ENCODE data around the gene RGS7.
"Not testable (repeated sequence)": the region's sequence is repeated elsewhere in the genome, so short reads cannot be mapped to it uniquely, and the experiment has no call there.

Gene RGS7

DNA sequence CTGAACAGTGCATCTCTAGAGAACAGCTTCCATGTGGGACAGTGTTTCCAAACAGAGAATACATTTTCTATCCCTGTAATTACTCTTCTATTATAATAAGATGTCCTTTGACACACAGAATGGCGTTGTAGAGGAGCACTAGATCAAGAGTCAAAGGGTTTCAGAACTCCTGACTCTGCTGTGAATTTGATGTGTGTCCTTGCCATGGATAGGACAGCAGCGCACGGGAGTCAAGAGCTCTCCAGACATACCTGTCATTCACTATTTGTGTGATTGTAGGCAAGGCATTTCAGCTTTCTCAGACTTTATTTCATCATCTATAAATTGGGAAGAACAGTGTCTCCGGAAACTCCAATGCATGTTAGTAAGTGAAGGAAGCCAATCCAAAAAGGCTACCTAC lies 176.4 kb downstream of the RGS7 start:
- no peak for DNase-seq (ENCODE audit: low read depth)
- TF ChIP-seq, protein P1, sequence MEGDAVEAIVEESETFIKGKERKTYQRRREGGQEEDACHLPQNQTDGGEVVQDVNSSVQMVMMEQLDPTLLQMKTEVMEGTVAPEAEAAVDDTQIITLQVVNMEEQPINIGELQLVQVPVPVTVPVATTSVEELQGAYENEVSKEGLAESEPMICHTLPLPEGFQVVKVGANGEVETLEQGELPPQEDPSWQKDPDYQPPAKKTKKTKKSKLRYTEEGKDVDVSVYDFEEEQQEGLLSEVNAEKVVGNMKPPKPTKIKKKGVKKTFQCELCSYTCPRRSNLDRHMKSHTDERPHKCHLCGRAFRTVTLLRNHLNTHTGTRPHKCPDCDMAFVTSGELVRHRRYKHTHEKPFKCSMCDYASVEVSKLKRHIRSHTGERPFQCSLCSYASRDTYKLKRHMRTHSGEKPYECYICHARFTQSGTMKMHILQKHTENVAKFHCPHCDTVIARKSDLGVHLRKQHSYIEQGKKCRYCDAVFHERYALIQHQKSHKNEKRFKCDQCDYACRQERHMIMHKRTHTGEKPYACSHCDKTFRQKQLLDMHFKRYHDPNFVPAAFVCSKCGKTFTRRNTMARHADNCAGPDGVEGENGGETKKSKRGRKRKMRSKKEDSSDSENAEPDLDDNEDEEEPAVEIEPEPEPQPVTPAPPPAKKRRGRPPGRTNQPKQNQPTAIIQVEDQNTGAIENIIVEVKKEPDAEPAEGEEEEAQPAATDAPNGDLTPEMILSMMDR (IDR thresholded peaks at IDR 0.05; ENCODE audit: insufficient read depth, low read depth, low read length, missing control alignments) = no peak
- no peak overlapping the region for H3K4me3 ChIP-seq (ENCODE audit: low read depth, low read length)

DNA sequence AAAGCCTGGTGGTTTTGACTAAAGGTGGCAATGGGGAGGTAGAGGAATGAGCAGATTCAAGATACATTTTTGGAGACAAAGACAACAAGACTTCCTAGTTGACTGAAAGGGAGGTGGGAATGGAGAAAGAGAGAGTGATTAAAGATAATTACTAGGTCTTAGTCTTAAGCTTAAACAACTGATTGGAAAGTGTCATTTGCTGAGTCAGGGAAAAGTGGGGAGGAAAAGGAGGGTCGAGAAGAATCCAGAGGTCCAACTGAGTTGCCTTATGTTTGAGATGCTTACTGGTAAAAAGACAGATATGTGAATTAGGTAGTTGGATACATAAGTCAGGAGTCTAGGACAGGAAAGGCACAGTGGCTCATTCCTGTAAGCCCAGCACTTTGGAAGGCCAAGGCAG lies 179.3 kb downstream of the RGS7 start:
- TF ChIP-seq, protein P1 (IDR thresholded peaks at IDR 0.05; ENCODE audit: insufficient read depth, low read depth, low read length, missing control alignments) = no peak
- H3K4me3 ChIP-seq (ENCODE audit: low read depth, low read length) = no peak overlapping the region
- no peak for DNase-seq (ENCODE audit: low read depth)

DNA sequence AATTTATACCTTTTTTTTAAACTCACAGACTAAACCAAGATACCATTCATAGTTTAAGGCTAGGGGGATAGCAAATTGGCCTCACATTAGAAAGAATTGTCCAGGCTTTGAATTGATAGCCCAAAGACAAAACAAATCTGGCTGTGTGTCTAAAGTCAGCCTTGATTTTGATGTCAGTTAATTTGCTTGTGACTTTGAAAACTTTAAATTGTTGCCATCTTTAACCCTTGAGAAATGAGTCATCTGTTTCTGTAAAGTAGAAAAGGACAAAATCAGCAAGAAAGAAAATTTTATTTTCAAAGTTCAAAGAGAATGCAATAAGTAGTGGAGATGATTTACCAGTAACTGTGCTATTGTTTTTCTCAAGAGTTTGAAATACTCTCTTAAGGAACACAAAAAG lies 184.5 kb downstream of the RGS7 start:
- TF ChIP-seq, protein P1 (IDR thresholded peaks at IDR 0.05; ENCODE audit: insufficient read depth, low read depth, low read length, missing control alignments) = no peak
- DNase-seq (ENCODE audit: low read depth) = no peak
- no peak overlapping the region for H3K4me3 ChIP-seq (ENCODE audit: low read depth, low read length)

DNA sequence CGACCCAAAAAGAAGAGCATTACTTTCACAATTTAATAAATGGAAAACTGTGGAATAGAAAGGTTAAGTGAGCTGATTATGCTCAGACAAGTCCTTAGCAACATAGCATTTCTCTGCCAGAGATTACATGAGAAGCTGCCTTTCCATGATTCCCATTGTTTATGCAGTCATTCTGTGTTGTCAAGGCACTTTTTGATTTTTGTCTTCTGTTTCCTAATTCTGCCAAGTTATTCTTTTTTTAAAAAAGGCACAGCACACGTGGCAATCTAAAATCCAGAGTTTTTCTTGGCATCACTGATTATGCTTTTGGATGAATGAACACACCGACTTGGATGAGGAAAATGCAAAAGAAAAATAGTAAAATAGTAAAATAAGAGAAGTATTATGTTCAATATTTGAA lies 185.0 kb downstream of the RGS7 start:
- DNase-seq (ENCODE audit: low read depth) = no peak
- TF ChIP-seq, protein P1 (IDR thresholded peaks at IDR 0.05; ENCODE audit: insufficient read depth, low read depth, low read length, missing control alignments) = no peak
- no peak overlapping the region for H3K4me3 ChIP-seq (ENCODE audit: low read depth, low read length)

DNA sequence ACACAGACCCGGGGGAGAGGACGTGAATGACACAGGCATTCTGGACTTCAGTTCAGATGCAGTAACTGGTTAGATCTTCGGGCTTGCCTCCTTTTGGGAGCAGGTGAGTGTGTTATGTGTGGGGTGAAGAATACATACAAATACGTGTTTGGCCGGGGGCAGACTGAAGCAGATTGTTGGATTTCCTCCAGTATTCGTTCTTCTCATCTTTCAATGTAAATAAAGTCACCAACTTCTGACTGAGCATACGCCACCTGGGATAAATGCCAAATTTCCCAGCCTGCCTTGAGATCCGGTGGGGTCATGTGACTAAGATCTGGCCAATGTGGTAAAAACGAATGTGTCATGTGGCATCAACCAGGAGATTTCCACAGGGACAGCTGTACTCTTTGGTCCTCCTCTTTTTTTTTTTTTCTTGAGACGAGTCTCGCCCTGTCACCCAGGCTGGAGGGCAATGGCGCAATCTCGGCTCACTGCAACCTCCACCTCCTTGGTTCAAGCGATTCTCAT lies 189.8 kb downstream of the RGS7 start:
- TF ChIP-seq, protein P1 (IDR thresholded peaks at IDR 0.05; ENCODE audit: insufficient read depth, low read depth, low read length, missing control alignments) = no peak
- no peak overlapping the region for H3K4me3 ChIP-seq (ENCODE audit: low read depth, low read length)
- no peak for DNase-seq (ENCODE audit: low read depth)

DNA sequence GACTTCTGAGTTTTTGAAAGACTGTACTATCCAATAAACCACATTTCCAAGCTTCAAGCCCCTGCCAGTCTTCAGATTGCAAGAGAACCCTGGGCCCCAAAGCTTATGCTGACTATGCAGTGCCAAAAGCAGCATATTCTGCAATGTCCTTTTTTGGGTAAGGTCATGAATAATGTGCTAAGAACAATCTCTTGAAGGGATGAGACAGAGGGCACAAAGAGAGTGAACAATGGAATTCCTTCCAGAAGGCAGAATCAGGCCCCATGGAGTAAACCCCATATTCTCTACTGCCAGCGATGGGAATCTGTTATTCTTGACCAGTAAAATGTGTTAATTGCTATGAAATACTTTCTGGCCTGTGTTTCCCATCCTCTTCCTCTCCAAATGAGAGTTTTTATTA lies 190.4 kb downstream of the RGS7 start:
- DNase-seq (ENCODE audit: low read depth) = no peak
- H3K4me3 ChIP-seq (ENCODE audit: low read depth, low read length) = no peak overlapping the region
- TF ChIP-seq, protein P1 (IDR thresholded peaks at IDR 0.05; ENCODE audit: insufficient read depth, low read depth, low read length, missing control alignments) = no peak

DNA sequence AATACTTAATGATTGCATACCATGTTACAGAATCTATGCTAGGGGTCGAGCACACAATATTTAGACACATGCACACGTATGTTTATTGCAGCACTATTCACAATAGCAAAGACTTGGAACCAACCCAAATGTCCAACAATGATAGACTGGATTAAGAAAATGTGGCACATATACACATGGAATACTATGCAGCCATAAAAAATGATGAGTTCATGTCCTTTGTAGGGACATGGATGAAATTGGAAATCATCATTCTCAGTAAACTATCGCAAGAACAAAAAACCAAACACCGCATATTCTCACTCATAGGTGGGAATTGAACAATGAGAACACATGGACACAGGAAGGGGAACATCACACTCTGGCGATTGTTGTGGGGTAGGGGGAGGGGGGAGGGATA lies 191.7 kb downstream of the RGS7 start:
- not testable (repeated sequence) for H3K4me3 ChIP-seq (ENCODE audit: low read depth, low read length); DNase-seq (ENCODE audit: low read depth)
